IMR-90 (cell line): Measurements from ENCODE around the gene MACROD1. TPM values are rescaled to one million over a fixed set of nuclear protein-coding genes. Genes with fewer than 3 reads are reported as not detected.

ENCODE experiments used
- ATAC-seq: fragments of 200-7000 bp; cut with Tn5 transposase; 2 replicates; pipeline ENCODE4 v1.9.1; 2020; ENCODE audit warnings: low read depth, mild to moderate bottlenecking, moderate library complexity
- BruUV-seq: library from RNA; stranded (reverse); fragments of 400-500 nt; replicated peaks from 2 replicates; lab custom pipeline; 2021; lab: Mats Ljungman, UMichigan
- CTCF ChIA-PET: fragments of 300-600 bp; formaldehyde crosslinking; extraction: SDS; loops from one replicate; lab custom pipeline; 2021; ENCODE audit warnings: antibody characterized with exemption; lab: Yijun Ruan, JAX
- POLR2A ChIA-PET: fragments of 300-600 bp; sonication (Branson Sonifier 250); formaldehyde crosslinking; loops from one replicate; lab custom pipeline; 2022; ENCODE audit warnings: antibody characterized with exemption; ENCODE audit not compliant: unreplicated experiment; lab: Charles Lee
- DNase-seq: peaks from one replicate; pipeline ENCODE4 v3.0.0; 2013
- H2AFZ ChIP-seq: replicated peaks from 2 replicates; pipeline ENCODE3; 2013; ENCODE audit warnings: low read length, mild to moderate bottlenecking; ENCODE audit not compliant: poor library complexity
- H2AK5ac ChIP-seq: 2 replicates; pipeline ENCODE4 v1.6.1; 2013; ENCODE audit warnings: low read depth, low read length, inconsistent platforms
- H2AK9ac ChIP-seq: replicated peaks from 2 replicates; pipeline ENCODE3; 2013; ENCODE audit warnings: mild to moderate bottlenecking, low read depth, low read length, moderate library complexity; ENCODE audit not compliant: poor library complexity
- H2BK120ac ChIP-seq: 2 replicates; pipeline ENCODE4 v1.6.1; 2013; ENCODE audit warnings: low read depth, low read length, inconsistent platforms
- H2BK15ac ChIP-seq: 3 replicates; pipeline ENCODE4 v1.6.1; 2013; ENCODE audit warnings: low read depth, low read length, inconsistent platforms
- H2BK20ac ChIP-seq: 2 replicates; pipeline ENCODE4 v1.6.1; 2013; ENCODE audit warnings: low read depth, mild to moderate bottlenecking, inconsistent platforms, low read length, moderate library complexity
- H2BK5ac ChIP-seq: 2 replicates; pipeline ENCODE4 v1.6.1; 2013; ENCODE audit warnings: mild to moderate bottlenecking, low read depth, low read length, inconsistent platforms; ENCODE audit not compliant: poor library complexity, severe bottlenecking
- H3K14ac ChIP-seq: replicated peaks from 2 replicates; pipeline ENCODE4 v1.6.1; 2013; ENCODE audit warnings: low read depth, low read length, inconsistent platforms
- H3K18ac ChIP-seq: 2 replicates; pipeline ENCODE4 v1.6.1; 2013; ENCODE audit warnings: low read depth, low read length, control low read depth
- H3K23ac ChIP-seq: 2 replicates; pipeline ENCODE4 v1.6.1; 2013; ENCODE audit warnings: low read depth, low read length, inconsistent platforms
- H3K27ac ChIP-seq: 2 replicates; pipeline ENCODE4 v1.5.1; 2013; ENCODE audit warnings: mild to moderate bottlenecking, control low read depth, low read length; ENCODE audit not compliant: insufficient read depth
- H3K27me3 ChIP-seq: 2 replicates; pipeline ENCODE4 v1.6.1; 2013; ENCODE audit warnings: low read length; ENCODE audit not compliant: control insufficient read depth, insufficient read depth
- H3K36me3 ChIP-seq: 2 replicates; pipeline ENCODE4 v1.6.1; 2013; ENCODE audit warnings: low read length, mixed read lengths; ENCODE audit not compliant: control insufficient read depth, insufficient read depth
- H3K4ac ChIP-seq: 2 replicates; pipeline ENCODE4 v1.6.1; 2013; ENCODE audit warnings: low read depth, low read length, inconsistent platforms
- H3K4me1 ChIP-seq: 2 replicates; pipeline ENCODE4 v1.6.1; 2013; ENCODE audit warnings: low read length, mixed read lengths; ENCODE audit not compliant: control insufficient read depth, insufficient read depth
- H3K4me2 ChIP-seq: 2 replicates; pipeline ENCODE4 v1.6.1; 2013; ENCODE audit warnings: low read depth, mild to moderate bottlenecking, control low read depth, low read length, moderate library complexity
- H3K4me3 ChIP-seq: 2 replicates; pipeline ENCODE4 v1.5.1; 2013; ENCODE audit warnings: low read depth, mild to moderate bottlenecking, control low read depth, low read length, moderate library complexity; ENCODE audit not compliant: insufficient read depth
- H3K56ac ChIP-seq: 2 replicates; pipeline ENCODE4 v1.6.1; 2013; ENCODE audit warnings: low read length, inconsistent platforms; ENCODE audit not compliant: insufficient read depth; ENCODE audit errors: extremely low read depth
- H3K79me1 ChIP-seq, 2 experiments: 2 replicates each; pipeline ENCODE4 v1.6.1; 2013; ENCODE audit warnings: low read length in 2 of 2, inconsistent platforms in 1 of 2, low read depth in 1 of 2
- H3K9ac ChIP-seq: 2 replicates; pipeline ENCODE4 v1.6.1; 2013; ENCODE audit warnings: low read depth, low read length, control low read depth
- H3K9me1 ChIP-seq: 2 replicates; pipeline ENCODE4 v1.6.1; 2013; ENCODE audit warnings: low read length, inconsistent platforms; ENCODE audit not compliant: insufficient read depth
- H3K9me3 ChIP-seq: 2 replicates; pipeline ENCODE4 v1.6.1; 2013; ENCODE audit warnings: low read length; ENCODE audit not compliant: control insufficient read depth, insufficient read depth
- H4K20me1 ChIP-seq: 2 replicates; pipeline ENCODE4 v1.6.1; 2013; ENCODE audit warnings: low read length, inconsistent platforms; ENCODE audit not compliant: insufficient read depth
- H4K5ac ChIP-seq: 2 replicates; pipeline ENCODE4 v1.6.1; 2013; ENCODE audit warnings: mild to moderate bottlenecking, low read depth, low read length, control low read depth
- H4K8ac ChIP-seq, 2 experiments: 2 replicates each; pipeline ENCODE4 v1.6.1; 2013; ENCODE audit warnings: low read depth in 2 of 2, low read length in 2 of 2, control low read depth in 1 of 2, inconsistent platforms in 1 of 2
- H4K91ac ChIP-seq: 2 replicates; pipeline ENCODE4 v1.6.1; 2013; ENCODE audit warnings: low read depth, low read length, inconsistent platforms; ENCODE audit not compliant: insufficient read depth
- BHLHE40 ChIP-seq: fragments of 150-350 bp; IDR thresholded peaks from 2 replicates; pipeline ENCODE4 v1.6.1; 2016; ENCODE audit warnings: mild to moderate bottlenecking, low read depth, low read length
- CEBPB ChIP-seq: IDR thresholded peaks from 2 replicates; pipeline ENCODE4 v1.6.1; 2012; ENCODE audit warnings: low read depth, low read length, improper control_type of control experiment
- CHD1 ChIP-seq: IDR thresholded peaks from 2 replicates; pipeline ENCODE4 v1.6.1; 2012; ENCODE audit warnings: low read depth, low read length, improper control_type of control experiment
- FOS ChIP-seq: fragments of 150-350 bp; IDR thresholded peaks from 2 replicates; pipeline ENCODE4 v1.6.1; 2016; ENCODE audit warnings: low read depth, low read length
- MAFK ChIP-seq: IDR thresholded peaks from 2 replicates; pipeline ENCODE4 v1.6.1; 2012; ENCODE audit warnings: low read depth, low read length, improper control_type of control experiment
- MAZ ChIP-seq: IDR thresholded peaks from 2 replicates; pipeline ENCODE4 v1.6.1; 2012; ENCODE audit warnings: low read depth, mild to moderate bottlenecking, low read length, improper control_type of control experiment, moderate library complexity, borderline replicate concordance
- NFE2L2 ChIP-seq: fragments of 150-350 bp; IDR thresholded peaks from 2 replicates; pipeline ENCODE4 v1.6.1; 2016; ENCODE audit warnings: low read depth, mild to moderate bottlenecking, low read length
- POLR2A ChIP-seq: IDR thresholded peaks from 2 replicates; pipeline ENCODE4 v1.6.1; 2012; ENCODE audit warnings: mild to moderate bottlenecking, low read depth, low read length
- RCOR1 ChIP-seq: IDR thresholded peaks from 2 replicates; pipeline ENCODE4 v1.6.1; 2012; ENCODE audit warnings: mild to moderate bottlenecking, low read length, improper control_type of control experiment; ENCODE audit not compliant: insufficient replicate concordance
- RFX5 ChIP-seq: IDR thresholded peaks from 2 replicates; pipeline ENCODE4 v1.8.0; 2012; ENCODE audit warnings: low read depth, mild to moderate bottlenecking, low read length, moderate library complexity
- SMC3 ChIP-seq: fragments of 150-350 bp; IDR thresholded peaks from 2 replicates; pipeline ENCODE4 v1.6.1; 2016; ENCODE audit warnings: low read depth, mild to moderate bottlenecking, antibody characterized with exemption, low read length, moderate library complexity
- WGBS, 2 experiments: methylation state at CpG; one replicate each; pipeline versions ENCODE4 v1.1.5 to v1.1.7; 2013; ENCODE audit warnings: missing lambda C conversion rate in 2 of 2; ENCODE audit not compliant: insufficient read length in 1 of 2; ENCODE audit errors: extremely low coverage in 2 of 2; 5-methylcytosine and 5-hydroxymethylcytosine counted together
- dilution Hi-C: fragments of 300-500 bp; cut with HindIII; formaldehyde crosslinking; loops from one replicate; pipeline ENCODE4 v1.14.3; 2018; ENCODE audit warnings: low sequenced_read_pairs; ENCODE audit not compliant: unreplicated experiment
- in situ Hi-C: fragments of 300-500 bp; cut with MboI; formaldehyde crosslinking; loops from 3 replicates; pipeline ENCODE4 v1.14.3; 2019; ENCODE audit warnings: low sequenced_read_pairs, inconsistent platforms, mixed read lengths
- intact Hi-C: fragments of 100-400 bp; cut with micrococcal nuclease; formaldehyde crosslinking; loops from 2 replicates; pipeline ENCODE4 v1.10.0; 2022
- polyA plus RNA-seq, 3 experiments: library from polyadenylated mRNA; depleted of rRNA; stranded (reverse); fragments of >200 nt; gene quantifications; 2 replicates each; pipeline ENCODE4 v1.2.3, GENCODE V29; 2012; ENCODE audit warnings: low replicate concordance in 1 of 3
- total RNA-seq: library from RNA; depleted of rRNA; stranded (reverse); fragments of >200 nt; gene quantifications from 2 replicates; pipeline ENCODE4 v1.2.3, GENCODE V29; 2012
- TF ChIP-seq, protein P1 (sequence below): conservative IDR thresholded peaks from 2 replicates; pipeline ENCODE4 v1.5.1; 2012; ENCODE audit warnings: mild to moderate bottlenecking, low read depth, low read length, improper control_type of control experiment
- TF ChIP-seq, protein P2 (sequence below): fragments of 150-350 bp; IDR thresholded peaks from 2 replicates; pipeline ENCODE4 v1.6.1; 2016; ENCODE audit warnings: low read depth, mild to moderate bottlenecking, low read length, moderate library complexity, borderline replicate concordance

The MACROD1 gene
- total and polyA plus RNA-seq, 2 of the 4 experiments (the other 2 are of a cell fraction), result 2.5 to 9.3 TPM

DNA sequence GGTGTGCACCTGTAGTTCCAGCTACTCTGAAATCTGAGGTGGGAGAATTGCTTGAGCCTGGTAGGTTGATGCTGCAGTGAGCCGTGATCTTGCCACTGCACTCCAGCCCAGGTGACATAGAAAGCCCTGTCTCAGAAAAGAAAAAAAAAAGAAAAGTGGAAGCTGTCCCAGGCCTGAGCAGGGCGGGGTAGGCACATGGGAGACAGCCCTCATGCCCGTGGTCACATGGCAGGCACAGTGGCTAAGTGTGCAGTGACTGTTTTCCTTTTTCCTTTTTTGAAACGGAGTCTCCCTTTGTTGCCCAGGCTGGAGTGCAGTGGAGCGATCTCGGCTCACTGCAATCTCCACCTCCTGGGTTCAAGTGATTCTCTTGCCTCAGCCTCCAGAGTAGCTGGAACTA is 171.9 kb downstream of the MACROD1 start:
- in situ Hi-C loops, result loop anchor here (5.0 kb wide), 1 partner anchor 153 kb away; no protein-coding TSS in a partner anchor
- intact Hi-C loops, result no loop called here
- Histone ChIP-seq H2BK15ac (no peak overlapping the region), H3K9ac (no peak overlapping the region), H3K9me1 (no peaks in the 10 kb centered on the region; the same call in 1 of the 2 replicates), H2AK9ac (no peak overlapping the region), H3K14ac (no peak overlapping the region), H4K5ac (no peak overlapping the region), H3K36me3 (peaks cover 60% of the 10 kb centered on the region), H2AK5ac (no peak overlapping the region), H3K4ac (no peak overlapping the region), H2BK5ac (no peak overlapping the region), H3K4me3 (no peak overlapping the region), H2BK120ac (no peak overlapping the region), H2BK20ac (no peak overlapping the region), H3K4me2 (no peak overlapping the region), H3K79me1 (peaks cover 17 to 43% of the 10 kb centered on the region in 2 experiments), H3K4me1 (no peaks in the 10 kb centered on the region), H3K27ac (no peak overlapping the region), H4K20me1 (peaks cover 25% of the 10 kb centered on the region), H3K56ac (no peak overlapping the region), H4K8ac (no peak overlapping the region), H3K23ac (no peak overlapping the region), H2AFZ (no peak overlapping the region), H3K18ac (no peak overlapping the region), H3K9me3 (no peaks in the 10 kb centered on the region), H4K91ac (no peak overlapping the region), H3K27me3 (no peaks in the 10 kb centered on the region)
- TF ChIP-seq CEBPB (no peak), SMC3 (no peak), RCOR1 (no peak), NFE2L2 (no peak), CHD1 (no peak), BHLHE40 (no peak), MAFK (no peak), RFX5 (no peak), MAZ (no peak), POLR2A (no peak), FOS (no peak)
- TF ChIP-seq, protein P1, sequence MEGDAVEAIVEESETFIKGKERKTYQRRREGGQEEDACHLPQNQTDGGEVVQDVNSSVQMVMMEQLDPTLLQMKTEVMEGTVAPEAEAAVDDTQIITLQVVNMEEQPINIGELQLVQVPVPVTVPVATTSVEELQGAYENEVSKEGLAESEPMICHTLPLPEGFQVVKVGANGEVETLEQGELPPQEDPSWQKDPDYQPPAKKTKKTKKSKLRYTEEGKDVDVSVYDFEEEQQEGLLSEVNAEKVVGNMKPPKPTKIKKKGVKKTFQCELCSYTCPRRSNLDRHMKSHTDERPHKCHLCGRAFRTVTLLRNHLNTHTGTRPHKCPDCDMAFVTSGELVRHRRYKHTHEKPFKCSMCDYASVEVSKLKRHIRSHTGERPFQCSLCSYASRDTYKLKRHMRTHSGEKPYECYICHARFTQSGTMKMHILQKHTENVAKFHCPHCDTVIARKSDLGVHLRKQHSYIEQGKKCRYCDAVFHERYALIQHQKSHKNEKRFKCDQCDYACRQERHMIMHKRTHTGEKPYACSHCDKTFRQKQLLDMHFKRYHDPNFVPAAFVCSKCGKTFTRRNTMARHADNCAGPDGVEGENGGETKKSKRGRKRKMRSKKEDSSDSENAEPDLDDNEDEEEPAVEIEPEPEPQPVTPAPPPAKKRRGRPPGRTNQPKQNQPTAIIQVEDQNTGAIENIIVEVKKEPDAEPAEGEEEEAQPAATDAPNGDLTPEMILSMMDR, result no peak
- TF ChIP-seq, protein P2, sequence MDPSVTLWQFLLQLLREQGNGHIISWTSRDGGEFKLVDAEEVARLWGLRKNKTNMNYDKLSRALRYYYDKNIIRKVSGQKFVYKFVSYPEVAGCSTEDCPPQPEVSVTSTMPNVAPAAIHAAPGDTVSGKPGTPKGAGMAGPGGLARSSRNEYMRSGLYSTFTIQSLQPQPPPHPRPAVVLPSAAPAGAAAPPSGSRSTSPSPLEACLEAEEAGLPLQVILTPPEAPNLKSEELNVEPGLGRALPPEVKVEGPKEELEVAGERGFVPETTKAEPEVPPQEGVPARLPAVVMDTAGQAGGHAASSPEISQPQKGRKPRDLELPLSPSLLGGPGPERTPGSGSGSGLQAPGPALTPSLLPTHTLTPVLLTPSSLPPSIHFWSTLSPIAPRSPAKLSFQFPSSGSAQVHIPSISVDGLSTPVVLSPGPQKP, result no peak
- ChIA-PET CTCF (no interaction called here), POLR2A (no interaction called here)
- no TSS peak for BruUV-seq
- no peak for ATAC-seq
- WGBS, 2 experiments, result 100% methylated on average over 1 of the region's 6 CpGs; no CpG with 5 or more reads in 1 of the 2 experiments
- dilution Hi-C loops, result no loop called here
- DNase-seq, result no peak
